RPMI7951 (cell line): ENCODE measurements around the gene ACAD11. TPM values are rescaled to one million over a fixed set of nuclear protein-coding genes. Genes with fewer than 3 reads are reported as not detected.
"Not testable (repeated sequence)": the region's sequence is repeated elsewhere in the genome, so short reads cannot be mapped to it uniquely, and the experiment has no call there.

Experiments used
- DNase-seq: peaks from one replicate; pipeline ENCODE4 v3.0.0-alpha.2; 2012; ENCODE audit warnings: low read depth
- total RNA-seq: library from RNA; depleted of rRNA; stranded (reverse); fragments of >200 nt; shearing (Covaris generic); gene quantifications from 2 replicates; pipeline ENCODE4 v1.2.3, GENCODE V29; 2014

Gene ACAD11
- total RNA-seq, 1 experiment from 2014 or later = 18.4 TPM

DNA sequence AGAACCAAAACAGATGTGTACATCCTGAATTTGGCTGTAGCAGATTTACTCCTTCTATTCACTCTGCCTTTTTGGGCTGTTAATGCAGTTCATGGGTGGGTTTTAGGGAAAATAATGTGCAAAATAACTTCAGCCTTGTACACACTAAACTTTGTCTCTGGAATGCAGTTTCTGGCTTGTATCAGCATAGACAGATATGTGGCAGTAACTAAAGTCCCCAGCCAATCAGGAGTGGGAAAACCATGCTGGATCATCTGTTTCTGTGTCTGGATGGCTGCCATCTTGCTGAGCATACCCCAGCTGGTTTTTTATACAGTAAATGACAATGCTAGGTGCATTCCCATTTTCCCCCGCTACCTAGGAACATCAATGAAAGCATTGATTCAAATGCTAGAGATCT is 59.0 kb downstream of the ACAD11 start:
- not testable (repeated sequence) for DNase-seq

DNA sequence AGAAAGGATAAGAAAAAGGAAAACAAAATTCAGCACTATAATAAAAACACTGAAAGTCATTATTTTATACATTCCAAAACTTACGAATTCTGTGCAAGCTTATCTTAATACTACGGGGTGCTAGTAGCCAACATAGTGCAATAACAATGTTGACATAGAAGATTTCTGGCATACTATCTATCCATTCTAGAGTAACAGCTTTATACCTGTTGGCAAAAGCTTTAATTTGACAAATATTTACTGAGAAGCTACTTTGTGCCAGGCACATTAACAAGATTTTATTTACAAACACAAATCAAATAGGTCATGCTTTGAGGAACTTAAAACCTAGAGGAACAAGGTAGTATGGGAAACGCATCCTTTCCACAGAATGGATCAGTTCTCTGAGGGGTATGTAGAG is 61.4 kb downstream of the ACAD11 start:
- no peak for DNase-seq

DNA sequence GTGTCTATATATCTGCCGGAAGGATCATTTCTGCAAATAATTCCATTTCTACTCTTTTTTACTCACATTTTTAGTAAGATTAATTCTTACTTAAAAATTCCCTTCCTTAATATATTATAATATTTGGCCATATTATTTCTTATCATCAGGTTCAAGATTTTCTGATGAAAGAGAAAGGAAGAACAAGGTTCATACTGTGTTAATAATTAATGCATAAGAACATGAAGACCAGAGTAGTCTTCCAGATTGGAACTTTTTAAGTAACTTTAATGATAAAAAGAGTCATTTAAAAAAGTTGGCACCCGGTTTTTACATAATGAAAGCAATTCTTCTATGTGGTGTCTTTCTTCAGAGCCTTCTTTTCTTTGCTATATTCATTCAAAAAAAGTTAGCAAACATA is 61.9 kb downstream of the ACAD11 start:
- no peak for DNase-seq

GRCh38 chr3:132596816-132597433 is 62.7 kb downstream of the ACAD11 start, which contains the start of gene ACKR4:
TSS of gene ACKR4 (plus strand) at chr3:132597270. CDS start at chr3:132600398, 3,128 bp downstream.
- peak; percentile 33 for DNase-seq

GRCh38 chr3:132596326-132596725 is 63.3 kb downstream of the ACAD11 start:
- no peak for DNase-seq

DNA sequence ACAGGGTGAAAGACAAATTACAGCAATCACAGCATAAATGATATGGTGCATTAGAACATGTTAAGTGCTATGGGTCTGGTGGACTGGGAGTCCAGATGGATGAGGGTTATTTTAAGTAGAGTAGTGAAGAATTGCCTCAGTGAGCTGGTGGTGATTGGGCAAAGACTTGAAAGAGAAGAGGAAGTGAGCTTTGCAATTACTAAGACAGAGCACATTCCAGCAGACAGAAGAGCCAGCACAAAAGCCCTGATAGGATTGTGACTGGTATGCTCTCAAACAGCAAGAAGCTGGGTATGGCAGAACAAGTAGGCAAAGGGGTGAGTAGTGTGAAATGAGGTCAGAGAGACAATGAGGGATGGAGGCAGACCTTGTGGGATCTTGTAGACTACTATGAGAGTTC is 64.6 kb downstream of the ACAD11 start:
- peak; percentile 68 for DNase-seq

DNA sequence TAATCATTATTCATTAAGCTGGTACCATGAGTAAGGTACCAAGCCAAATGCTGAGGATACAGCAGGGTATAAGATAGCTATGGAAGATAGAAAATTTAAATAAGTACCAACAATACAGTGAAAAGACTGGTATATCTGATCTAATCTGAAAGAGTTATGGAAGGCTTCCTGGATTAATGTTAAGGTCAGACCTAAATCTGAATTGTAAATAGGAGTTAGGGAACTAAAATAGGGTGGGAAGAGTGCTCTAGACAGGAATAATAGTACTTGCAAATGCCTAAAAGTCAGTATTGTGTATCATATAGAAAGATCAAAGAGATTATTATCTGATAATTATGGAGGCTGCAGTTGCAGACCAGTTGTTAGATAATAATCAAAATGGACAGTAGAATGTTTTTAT is 65.1 kb downstream of the ACAD11 start:
- DNase-seq = no peak

- peak; percentile 82 for DNase-seq
These were observed 65.7 kb downstream of the ACAD11 start for GRCh38 chr3:132593947-132594323.

DNA sequence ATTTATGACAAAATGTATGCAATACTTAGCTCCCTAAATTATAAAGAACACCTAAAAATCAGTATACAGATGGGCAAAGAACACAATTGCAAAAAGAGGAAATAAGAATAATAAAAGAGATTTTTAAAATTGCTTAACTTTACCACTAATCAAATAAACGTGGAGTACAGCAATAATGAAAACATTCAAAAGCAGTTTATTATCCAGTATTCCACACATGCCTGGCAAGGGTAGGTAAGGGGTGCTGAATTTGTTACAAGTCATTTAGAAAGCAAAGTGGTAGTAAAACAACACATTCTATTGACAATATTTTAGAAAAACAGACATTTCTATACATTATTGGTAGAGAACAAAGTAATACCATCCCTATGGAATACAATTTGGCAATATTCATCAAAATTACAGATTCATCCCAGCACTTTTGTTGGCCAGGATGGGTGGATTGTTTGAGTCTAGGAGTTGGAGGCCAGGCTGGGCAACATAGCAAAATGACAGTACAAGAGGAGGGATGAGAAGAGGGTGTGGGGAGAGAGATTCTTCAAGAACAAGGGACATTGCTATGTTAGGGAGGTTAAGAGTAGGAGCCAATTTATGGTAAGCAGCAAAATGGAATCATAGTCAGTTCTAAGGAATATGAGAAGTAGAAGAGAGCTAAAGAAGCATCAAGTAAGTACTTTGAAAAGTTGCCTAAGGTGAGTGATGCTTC is 66.2 kb downstream of the ACAD11 start:
- DNase-seq = no peak

- no peak for DNase-seq
These were observed 67.4 kb downstream of the ACAD11 start for GRCh38 chr3:132592216-132592615.

- no peak for DNase-seq
These were observed 72.2 kb downstream of the ACAD11 start for GRCh38 chr3:132587401-132587800.

GRCh38 chr3:132573797-132574211 is 85.8 kb downstream of the ACAD11 start:
- peak; percentile 15 for DNase-seq

- DNase-seq = no peak
These were observed 89.6 kb downstream of the ACAD11 start for GRCh38 chr3:132570016-132570415.

DNA sequence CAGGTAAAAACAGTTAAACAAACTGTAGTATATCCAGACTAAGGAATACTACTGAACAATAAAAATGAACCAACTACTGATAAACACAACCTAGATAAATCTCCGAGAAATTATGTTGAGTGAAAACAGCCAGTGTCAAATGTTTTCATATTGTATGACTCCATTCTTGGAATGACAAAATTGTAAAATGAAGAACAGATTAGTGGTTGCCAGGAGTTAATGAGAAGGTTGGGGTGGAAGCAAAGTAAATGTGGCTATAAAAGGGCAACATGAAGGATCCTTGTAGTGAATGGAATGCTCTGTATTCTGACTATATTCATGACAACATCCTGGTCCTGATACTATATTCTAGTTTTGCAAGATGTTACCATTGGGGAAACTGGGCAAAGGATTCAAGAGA is 90.0 kb downstream of the ACAD11 start:
- no peak for DNase-seq

DNA sequence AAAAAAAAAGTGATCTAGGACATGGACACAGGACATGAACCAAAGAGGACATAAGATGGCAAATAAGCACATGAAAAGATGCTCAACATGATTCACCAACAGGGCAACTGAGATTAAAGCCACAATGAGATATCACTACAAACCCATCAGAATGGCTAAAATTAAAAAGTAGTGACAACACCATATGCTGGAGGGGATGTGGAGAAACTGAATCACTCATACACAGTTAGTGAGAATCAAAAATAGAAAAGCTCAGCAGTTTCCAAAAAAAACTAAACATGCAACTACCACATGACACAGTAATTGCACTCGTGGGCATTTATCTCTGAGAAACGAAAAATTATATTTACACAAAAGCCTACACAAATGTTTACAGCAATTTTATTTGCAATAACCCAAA is 90.5 kb downstream of the ACAD11 start:
- DNase-seq = peak; percentile 74

GRCh38 chr3:132568422-132568821 is 91.2 kb downstream of the ACAD11 start:
- DNase-seq = no peak

DNA sequence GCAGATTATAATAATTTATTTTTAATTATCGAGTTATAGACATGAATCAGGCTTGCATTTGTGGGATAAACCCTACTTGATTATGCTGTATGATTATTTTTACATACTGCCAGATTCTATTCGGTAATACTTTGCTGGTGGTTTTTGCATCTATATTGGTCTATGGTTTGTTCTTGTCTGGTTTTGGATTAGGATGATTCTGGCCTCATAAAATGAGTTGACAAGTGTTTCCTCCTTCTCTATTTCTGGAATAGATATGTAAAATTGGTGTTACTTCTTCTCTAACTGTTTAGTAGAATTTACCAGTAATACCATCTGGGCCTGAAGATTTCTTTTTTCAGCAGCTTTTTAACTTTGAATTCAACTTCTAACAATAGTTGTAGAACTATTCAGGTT is 95.5 kb downstream of the ACAD11 start:
- DNase-seq = no peak

DNA sequence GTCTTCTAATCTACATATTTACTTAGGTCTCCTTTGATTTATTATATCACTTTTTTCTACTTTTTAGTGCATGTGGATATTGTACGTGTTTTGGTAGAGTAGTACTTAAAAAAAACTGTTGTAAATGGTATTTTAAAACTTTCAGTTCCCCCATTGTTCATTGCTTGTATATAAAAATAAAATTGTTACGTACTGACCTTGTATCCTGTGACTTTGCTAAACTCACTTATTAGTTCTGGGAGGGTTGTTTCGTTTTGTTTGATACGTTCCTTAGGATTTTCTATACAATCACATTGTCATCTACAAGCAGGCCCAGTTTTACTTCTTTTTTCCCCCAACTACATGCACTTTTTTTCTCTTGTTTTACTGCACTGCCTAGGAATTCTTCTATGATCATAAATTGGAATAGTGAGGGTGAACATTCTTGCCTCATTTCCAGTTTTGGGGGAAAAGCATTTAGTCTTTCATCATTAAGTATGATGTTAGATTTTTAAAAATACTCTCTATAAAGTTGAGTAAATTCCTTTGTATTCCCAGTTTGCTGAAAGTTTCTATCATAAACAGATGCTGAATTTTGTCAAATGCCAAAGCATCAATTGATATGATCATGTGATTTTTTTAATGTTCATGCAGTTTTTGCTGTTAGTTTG is 96.1 kb downstream of the ACAD11 start:
- DNase-seq = no peak

DNA sequence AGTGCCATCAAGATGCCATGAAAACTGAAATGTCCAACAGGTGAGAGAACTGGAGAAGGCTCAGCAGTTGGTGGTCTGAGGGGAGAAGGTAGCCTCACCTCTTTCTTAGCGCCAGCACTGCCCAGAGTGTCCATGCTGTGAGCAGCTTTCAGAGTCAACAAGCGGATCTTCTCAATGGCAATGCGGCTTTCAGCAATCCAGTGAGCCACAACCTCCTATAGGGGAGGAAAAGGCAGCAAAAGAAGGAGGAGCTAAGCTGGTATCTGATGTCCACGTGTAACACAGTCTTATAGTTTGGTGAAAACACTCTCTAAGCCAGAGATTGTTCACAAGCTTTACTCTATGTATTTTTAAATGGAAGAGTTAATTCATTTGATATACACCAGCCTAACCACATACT is 98.6 kb downstream of the ACAD11 start:
- DNase-seq = no peak

DNA sequence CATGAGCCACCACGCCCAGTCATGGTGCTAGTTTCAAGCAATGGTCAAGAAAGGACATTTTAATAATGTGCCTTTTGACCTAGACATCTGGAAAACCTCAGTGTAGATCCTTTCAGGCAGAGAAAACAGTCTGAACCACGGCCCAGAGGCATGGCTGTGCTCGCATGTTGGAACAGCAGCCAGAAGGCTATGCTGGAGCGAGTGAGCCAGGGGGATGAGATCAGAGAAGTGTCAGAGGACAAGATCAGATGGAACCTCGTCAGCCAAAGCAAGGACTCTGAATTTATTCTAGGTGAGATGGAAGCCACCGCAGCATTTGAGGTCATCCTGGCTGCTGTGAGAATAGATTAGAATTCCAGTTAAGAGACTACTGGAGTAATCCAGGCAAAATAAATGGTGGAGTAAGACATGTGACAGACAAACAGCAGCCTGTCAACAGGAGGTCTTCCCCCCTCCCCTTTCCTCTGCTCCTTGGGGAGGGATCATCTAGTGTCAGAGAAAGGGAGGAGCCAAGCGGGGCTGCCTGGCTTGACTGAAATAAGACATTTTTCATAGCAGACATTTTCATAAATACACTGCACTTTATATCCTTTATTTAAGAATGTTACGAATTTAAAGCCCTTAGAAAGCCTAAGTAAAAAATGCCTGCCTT is 103.0 kb downstream of the ACAD11 start:
- DNase-seq = peak; percentile 30

- not testable (repeated sequence) for DNase-seq
These were observed 103.6 kb downstream of the ACAD11 start for GRCh38 chr3:132556036-132556386.

GRCh38 chr3:132555306-132556035 is 104.1 kb downstream of the ACAD11 start:
- DNase-seq = no peak
